Stimulated activated naive CD8-positive, alpha-beta T cell treated with anti-CD3 and anti-CD28 coated beads, Interleukin-15, Interleukin-2, amounts not matched to agents 100 U/mL and 50 U/mL, for 24 hours (primary cell): ENCODE results near the gene SPATA24.
"Not testable (repeated sequence)": the region's sequence is repeated elsewhere in the genome, so short reads cannot be mapped to it uniquely, and the experiment has no call there.

Experiments used
- ATAC-seq: fragments of 150-1000 bp; cut with Tn5 transposase; one replicate; pipeline ENCODE4 v1.10.0; 2021
- DNase-seq: peaks from one replicate; pipeline ENCODE4 v3.0.0; 2021

The SPATA24 gene, protein sequence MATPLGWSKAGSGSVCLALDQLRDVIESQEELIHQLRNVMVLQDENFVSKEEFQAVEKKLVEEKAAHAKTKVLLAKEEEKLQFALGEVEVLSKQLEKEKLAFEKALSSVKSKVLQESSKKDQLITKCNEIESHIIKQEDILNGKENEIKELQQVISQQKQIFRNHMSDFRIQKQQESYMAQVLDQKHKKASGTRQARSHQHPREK

GRCh38 chr5:139403787-139404483 lies at the start of gene SPATA24:
Gene SPATA24 (minus strand): TSS chr5:139404089. CDS start chr5:139404060, 29 bp downstream.
- peak; percentile 94 for ATAC-seq
- DNase-seq = peak; percentile 98

DNA sequence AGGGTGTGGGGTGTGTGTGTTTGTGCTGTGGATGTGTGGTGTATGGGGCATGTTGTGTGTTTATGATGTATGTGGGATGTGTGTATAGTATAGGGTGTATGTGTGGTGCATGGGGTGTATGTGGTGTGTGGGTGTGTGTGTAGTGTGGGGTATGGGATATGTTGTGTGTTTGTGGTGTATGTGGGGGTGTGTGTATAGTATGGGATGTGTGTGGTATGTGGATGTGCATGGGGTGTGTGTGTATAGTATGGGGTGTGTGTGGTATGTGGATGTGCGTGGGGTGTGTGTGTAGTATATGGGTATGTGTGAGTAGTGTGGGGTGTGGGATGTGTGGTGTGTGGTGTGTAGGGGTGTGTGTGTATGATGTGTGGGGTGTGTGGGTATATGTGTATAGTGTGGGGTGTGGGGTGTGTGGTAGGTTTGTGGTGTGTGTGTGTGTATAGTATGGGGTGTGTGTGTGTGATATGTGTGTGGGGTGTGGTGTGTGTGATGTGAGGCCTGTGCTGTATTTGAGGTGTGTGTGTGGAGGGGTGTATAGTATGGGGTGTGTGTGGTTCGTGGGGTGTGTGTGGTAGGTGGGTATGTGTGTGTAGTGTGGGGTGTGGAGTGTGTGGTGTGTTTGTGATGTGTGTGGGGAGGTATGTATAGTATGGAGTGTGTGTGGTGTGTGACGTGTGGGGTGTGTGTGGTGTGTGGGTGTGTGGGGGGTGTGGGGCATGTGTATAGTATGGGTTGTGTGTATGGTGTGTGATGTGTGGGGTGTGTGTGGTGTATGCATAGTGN lies 48.2 kb upstream of the SPATA24 start:
- DNase-seq = no peak
- ATAC-seq = no peak

DNA sequence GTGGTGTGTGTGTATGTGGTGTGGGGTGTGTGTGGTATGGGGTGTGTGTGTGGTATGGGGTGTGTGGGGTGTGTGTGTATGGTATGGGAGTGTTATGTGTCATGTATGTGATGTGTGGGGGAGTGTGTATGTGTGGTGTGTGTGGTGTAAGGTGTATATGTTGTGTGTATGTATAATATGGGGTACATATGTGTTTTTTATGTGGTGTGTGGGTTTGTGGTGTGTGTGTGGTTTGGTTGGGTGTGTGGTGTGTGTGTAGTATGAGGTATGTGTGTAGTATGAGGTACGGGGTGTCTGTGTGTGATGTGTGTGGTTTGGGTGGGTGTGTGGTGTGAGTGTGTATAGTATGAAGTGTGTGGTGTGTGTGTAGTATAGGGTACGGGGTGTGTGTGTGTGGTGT lies 47.3 kb upstream of the SPATA24 start:
- DNase-seq (no peak), ATAC-seq (no peak)

- peak; percentile 40 for DNase-seq
- peak; percentile 81 for ATAC-seq
These were observed 43.3 kb upstream of the SPATA24 start for GRCh38 chr5:139446956-139447779.

DNA sequence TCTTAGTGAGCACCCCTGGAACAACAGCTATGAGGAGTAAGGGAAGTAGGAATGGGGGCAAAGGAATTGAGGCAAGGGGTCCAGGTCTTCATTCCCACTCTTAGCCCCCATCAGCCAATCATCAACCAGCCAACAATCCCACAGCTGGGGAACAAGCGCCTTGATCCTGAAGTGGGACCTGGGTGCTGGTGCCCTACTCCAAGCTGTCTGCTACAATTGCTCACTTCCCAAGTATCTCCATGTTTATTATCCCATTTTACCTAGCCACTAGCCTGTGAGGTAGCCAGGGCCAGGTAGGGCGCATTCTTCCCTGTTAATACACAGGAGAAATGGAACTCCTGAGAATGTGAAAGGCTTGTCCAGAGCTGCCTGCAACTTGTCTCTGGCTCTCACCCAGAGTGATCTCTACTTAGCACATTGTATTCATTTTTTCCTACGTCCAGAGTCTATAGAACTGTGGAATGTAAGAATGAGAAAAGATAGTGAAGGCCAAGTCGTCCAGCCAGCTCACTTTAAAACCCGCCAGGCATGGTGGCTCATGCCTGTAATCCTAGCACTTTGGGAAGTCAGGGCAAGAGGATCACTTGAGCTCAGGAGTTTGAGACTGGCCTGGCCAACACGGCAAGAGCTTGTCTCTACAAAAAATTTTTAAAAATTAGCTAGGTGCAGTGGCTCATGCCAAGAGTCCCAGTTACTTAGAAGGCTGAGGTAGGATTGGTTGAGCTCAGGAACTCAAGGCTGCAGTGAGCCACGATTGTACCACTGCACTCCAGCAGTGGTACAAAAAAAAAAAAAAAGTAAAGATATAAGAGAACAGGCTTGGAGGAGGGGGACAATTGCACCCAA lies 41.7 kb upstream of the SPATA24 start:
- DNase-seq = no peak
- no peak for ATAC-seq

GRCh38 chr5:139443831-139444453 lies 40.1 kb upstream of the SPATA24 start:
- DNase-seq = no peak
- ATAC-seq = peak; percentile 10

DNA sequence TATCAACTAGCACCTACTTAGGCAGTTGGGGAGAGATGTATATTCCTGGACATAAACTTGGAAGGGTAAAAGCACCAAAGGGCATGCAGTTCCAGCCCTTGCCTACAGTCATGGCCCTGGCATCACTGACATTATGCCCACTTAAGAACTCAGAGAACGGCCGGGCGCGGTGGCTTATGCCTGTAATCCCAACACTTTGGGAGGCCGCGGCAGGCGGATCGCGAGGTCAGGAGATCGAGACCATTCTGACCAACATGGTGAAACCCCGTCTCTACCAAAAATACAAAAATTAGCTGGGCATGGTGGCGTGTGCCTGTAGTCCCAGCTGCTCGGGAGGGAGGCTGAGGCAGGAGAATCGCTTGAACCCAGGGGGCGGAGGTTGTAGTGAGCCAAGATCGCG lies 36.5 kb upstream of the SPATA24 start:
- ATAC-seq, DNase-seq: not testable (repeated sequence)

DNA sequence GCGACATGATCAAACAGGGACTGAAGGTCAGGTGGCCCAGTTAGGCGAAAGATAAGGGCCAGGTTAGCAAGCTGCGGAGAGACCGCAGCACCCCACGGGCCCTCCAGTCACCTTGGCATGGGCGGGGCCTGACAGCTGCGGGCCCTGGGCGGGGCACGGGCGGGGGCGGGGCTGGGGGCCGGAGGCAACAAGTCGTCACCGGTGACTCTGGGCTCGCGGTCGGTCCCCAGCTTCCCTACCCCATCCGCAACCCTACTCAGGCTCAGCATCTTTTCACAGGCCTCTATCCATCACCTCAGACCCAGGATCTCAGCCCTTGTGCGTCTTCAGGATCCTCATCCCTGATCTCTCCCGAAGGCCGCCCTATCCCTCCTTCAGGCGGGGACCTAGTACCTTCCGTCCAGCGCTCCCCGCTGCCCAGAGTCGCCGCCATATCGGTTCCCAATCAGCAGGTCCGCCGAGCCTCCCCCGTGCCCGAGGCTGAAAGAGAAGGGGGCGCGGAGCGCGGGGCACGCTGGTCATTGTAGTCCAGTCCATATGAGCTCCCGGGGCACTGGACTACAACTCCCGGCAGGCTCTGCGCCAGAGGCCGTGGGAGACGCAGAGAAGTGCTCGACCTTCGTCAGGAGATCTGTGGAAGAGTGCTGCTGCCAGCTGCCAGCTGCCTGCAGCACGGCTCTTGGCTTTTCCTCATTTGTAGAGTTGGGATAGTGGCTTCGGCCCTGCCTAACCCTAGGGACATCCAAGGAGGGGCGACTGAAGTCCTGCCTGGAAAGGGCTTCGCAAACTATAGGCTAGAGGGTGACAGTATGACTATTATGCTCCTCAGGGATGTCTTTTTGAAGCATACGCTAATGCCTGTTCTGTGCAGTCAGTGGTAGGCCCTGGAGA lies 35.4 kb upstream of the SPATA24 start, which contains the start of gene DNAJC18:
Gene DNAJC18, minus strand, starts transcription at position 513 of the 891 bp plus-strand sequence. Its CDS starts 80 bp downstream, at position 433.
- DNase-seq (peak; percentile 93), ATAC-seq (peak; percentile 95)

DNA sequence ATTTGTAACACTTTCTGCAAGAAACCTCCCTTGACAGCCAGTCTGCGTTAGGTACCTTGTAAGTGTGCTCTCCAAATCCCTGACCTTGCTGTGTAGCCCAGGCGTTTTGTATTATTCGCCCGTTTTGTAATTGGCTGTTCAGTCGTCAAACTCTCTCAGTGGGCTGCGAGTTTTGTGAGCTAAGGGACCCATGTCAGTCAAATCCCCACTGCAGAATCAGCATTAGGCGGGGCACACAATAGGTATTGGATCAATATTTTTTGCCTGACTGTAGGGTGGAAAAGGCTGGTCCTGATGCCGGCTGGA lies 34.8 kb upstream of the SPATA24 start:
- ATAC-seq (no peak), DNase-seq (no peak)

GRCh38 chr5:139435676-139436075 lies 31.8 kb upstream of the SPATA24 start:
- DNase-seq (no peak), ATAC-seq (no peak)

GRCh38 chr5:139431706-139432105 lies 27.8 kb upstream of the SPATA24 start:
- DNase-seq (no peak), ATAC-seq (no peak)

DNA sequence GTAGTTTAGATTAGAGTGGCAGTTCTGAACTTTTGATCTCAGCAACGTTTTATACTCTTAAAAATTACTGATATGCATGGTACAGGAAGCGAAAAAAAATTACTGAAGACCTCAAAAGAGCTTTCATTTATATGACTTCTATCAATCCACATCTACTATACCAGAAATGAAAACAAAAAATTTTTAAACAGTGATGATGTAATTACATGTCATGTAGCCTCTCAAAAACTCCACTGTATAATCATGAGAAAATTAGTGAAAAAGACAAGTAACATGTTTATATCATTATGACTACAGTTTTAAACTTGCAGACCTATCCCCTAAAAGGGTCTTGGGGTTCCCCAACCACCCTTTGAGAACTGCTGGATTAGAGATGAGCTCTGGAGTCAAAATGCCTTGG lies 26.1 kb upstream of the SPATA24 start:
- ATAC-seq = no peak
- DNase-seq = no peak

DNA sequence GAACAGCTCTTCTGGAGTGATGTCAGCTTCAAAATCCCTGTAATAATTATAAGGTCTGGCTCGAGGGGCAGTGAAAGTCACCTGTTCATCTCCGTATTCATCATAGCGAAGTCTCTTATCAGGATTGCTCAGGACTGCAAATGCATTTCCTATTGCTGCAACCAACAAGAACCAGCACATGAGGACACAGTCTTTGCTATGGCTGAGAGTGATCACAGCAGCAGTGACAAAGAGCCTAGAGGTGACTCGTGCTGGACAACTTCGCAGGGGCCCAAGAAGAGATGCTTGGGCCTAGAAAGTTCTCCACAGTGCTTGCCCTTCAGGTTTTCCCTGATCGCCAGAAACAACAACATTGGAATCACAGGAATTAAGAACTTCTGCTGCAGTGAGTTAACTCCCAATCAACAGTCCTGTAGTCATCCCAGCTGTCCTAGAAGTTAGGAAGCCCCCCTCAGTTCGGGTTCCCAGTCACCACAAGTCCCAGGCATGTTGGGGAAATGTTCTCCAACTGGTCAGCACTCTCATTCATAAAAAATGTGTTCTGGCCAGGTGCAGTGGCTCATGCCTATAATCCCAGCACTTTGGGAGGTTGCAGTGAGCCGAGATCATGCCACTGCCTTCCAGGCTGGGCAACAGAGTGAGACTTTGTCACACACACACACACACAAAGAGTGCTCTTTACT lies 22.5 kb upstream of the SPATA24 start:
- no peak for DNase-seq
- no peak for ATAC-seq

GRCh38 chr5:139425497-139425896 lies 21.6 kb upstream of the SPATA24 start:
- DNase-seq (no peak), ATAC-seq (no peak)

- peak; percentile 83 for ATAC-seq
- peak; percentile 51 for DNase-seq
These were observed 18.5 kb upstream of the SPATA24 start for GRCh38 chr5:139422307-139422893.

DNA sequence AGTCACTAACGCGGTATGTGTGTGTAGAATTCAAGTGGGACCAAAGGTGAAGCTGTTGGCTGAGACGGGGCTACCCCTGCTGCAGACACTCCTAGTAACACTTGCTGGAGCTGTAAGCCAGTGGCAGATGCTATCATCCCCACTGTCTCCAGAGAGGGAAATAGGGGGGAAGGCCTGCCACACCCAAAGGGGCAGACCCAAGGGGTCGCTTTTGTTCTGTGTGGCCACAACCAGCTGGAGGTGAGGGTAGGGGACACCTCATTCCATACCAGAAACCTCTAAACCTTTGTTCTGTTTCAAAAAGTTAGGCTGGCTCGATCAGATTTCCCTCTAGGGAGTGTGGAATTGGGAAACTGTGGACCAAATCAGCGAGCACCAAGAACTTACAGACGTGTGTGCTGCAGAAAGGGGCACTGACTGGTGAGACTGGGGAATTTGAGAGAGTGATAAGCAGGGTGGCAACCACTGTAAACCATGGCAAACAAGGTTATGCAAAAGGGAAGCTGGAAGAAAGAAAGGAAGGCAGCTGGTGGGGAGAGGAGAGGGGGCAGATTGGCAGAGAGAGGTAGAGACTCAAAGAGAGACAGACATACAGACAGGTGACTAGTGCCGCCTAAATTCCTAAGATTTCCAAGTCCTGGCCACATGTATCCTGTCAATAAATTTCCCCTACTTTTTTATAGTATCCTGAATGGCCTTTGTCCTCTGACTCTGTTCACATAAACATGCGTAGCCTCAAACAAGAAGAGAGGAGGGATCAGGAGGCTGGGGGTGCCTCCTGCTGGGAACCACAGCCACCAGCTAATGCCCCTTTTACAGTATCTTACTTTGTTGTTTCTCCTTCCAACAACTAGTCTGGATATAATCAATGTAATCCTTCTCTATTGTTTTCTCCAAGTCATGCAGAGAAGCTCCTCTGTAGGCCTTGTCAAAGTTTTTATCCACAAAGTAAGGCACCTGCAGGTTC lies 15.6 kb upstream of the SPATA24 start:
- no peak for ATAC-seq
- DNase-seq = no peak

GRCh38 chr5:139418793-139419192 lies 14.9 kb upstream of the SPATA24 start:
- ATAC-seq (no peak), DNase-seq (no peak)

DNA sequence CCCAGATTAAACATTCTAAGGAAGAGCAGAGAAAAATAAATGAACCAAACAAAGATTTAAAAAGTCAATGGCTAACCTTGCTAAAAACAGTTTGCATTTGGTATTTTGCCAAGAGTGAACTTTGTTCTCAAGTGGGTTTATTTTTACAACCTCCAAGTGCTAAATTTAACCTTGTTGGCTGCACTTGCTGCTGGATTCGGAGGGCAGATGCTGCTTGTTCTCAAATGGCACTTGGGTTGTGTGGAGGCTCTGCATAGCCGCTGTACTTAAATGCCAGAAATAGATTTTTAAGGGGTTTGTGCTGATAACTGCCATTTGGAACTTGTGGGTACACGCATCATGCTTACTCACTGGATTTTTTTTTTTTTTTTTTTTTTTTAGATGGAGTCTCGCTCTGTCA lies 13.3 kb upstream of the SPATA24 start:
- DNase-seq = no peak
- ATAC-seq = no peak
